HG03575 (cell line): ENCODE data around the gene TTC9C.
"Not testable (repeated sequence)": the region's sequence is repeated elsewhere in the genome, so short reads cannot be mapped to it uniquely, and the experiment has no call there.

Experiments used
- ATAC-seq: cut with Tn5 transposase; IDR thresholded peaks from one replicate; pipeline ENCODE4 v1.9.1; 2021; ENCODE audit not compliant: unreplicated experiment, insufficient number of reproducible peaks, low FRiP score; ENCODE audit errors: extremely low read depth

TTC9C gene

GRCh38 chr11:62708793-62709192 lies 19.5 kb upstream of the TTC9C start:
- ATAC-seq = no peak

DNA sequence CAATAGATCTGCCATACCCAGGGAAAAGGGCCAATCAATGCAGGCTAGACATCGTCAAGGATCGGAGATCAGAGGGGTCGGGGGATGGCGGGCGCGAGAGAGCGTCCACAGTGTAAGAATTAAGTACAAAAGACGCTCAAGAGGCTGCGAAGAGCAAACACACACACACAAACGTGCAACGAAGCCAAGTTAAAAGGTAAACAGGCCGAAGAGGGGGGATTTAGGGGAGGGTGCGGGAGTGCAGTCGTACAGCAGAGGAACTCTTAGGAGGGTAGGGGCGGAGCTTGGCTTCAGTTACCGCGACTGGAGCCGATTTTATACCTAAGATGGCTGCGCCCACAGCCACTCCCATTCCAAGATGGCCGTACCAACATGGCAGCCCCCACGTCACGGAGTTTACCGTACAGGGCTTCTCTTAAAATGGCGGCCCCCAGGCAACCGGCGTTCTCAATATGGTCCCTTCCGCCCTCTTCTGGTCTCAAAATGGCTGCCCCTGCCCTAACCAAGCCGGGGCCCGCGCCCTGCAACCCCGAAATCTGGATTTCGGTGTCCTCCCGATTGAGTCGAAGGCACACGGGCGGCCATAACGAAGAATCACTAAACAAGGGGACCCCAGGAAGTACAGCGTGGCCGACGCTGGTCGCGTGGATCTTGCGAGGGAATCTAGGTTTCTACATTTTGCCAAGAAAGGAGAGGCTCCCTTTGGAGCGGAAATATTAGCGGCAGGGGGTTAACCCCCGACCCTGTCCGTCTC lies 18.9 kb upstream of the TTC9C start:
- peak; percentile 39 for ATAC-seq

GRCh38 chr11:62710001-62710345 lies 18.3 kb upstream of the TTC9C start:
- no peak for ATAC-seq

- no peak for ATAC-seq
These were observed 15.9 kb upstream of the TTC9C start for GRCh38 chr11:62712276-62712812.

- ATAC-seq = no peak
These were observed 15.4 kb upstream of the TTC9C start for GRCh38 chr11:62712861-62713260.

GRCh38 chr11:62713343-62713742 lies 14.9 kb upstream of the TTC9C start:
- no peak for ATAC-seq

DNA sequence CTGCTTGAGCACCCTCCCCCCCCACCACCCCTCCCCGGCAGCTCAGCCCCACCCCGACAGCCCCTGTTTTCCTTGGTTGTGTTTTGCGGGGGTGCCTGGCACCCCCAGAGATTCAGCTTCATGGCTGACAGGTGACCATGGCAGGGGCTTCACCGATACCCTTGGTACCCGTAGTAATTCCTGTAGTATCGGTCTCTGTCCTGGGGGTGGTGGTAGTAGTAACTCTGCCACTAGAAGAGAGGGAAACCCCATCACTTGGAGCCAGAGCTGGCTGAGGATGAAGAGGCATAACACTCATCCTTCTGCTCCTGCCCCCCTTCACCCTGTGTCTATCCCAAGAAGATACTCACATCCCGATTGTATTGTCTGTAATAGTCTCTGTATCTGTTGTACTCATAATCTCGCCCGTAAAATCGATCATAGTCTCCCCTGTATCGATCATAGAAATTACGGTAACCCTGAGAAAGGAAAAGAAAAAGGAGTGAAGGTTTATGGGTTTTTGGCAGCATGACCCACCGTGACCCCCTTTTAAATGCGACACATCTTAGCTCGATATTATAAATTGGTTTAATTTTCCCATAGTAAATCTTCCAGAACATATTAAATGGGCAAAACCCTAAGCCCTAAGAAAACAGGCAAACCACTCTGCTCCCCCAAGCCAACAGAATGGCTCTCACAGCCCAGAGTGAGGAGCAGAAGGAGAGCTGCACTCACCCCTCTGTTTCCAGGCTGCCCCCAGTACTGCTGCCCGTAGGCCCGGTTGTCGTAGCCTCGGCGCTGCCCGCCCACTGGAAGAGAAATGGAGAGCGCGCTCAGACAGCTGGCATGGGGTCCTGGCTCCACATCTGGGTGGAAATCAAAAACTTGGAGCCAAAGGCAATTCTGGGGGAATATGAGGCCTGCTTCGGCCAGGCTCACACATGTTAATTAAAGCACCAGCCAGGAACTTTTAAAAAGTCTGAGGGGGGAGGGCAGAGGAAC lies 12.8 kb upstream of the TTC9C start:
- no peak for ATAC-seq

- ATAC-seq = no peak
These were observed 12.1 kb upstream of the TTC9C start for GRCh38 chr11:62716206-62716605.

DNA sequence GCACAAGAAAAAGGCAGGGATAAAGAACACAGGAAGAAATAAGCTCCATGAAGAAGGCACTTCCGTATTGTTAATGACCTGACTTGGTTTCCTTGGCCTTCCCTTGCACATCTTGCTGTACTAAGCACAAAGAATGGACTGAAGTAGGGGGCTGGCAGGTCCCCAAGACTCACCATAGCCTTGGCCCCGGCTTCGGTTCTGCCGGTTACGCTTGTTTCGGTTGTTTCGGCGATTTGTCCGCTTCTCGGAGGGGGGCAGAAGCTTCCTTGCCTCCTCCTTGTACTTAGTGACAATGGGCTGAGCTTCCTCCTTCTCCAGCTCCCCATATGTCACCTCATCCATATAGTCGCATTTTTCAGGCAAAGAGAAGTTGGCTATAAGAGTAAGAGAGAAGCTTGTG lies 11.5 kb upstream of the TTC9C start:
- no peak for ATAC-seq

DNA sequence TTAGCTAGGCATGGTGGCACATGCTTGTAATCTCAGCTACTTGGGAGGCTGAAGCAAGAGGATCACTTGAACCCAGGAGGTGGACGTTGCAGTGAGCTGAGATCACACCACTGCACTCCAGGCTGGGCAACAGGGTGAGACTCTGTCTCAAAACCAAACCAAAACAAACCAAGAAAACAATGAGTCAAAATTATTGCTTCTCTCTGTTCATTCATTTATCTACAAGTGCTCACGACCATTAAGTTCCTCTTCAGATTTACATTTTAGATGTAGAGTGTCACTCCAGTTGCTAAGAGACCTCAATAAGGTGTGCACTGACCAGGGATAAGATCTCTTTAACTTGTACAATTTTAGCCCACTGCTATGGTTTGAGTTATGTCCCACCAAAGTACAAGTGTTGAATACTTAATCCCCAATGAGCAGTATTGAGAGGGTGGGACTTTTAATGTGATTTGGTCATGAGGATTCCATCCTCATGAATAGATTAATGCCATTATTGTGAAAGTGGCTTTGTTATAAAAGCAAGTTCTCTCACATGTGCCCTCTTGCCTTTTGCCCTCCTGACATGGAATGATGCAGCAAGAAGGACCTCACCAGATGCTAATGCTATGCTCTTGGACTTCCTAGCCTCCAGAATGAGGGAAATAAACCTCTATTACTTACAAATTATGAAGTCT lies 8.8 kb upstream of the TTC9C start:
- no peak for ATAC-seq

DNA sequence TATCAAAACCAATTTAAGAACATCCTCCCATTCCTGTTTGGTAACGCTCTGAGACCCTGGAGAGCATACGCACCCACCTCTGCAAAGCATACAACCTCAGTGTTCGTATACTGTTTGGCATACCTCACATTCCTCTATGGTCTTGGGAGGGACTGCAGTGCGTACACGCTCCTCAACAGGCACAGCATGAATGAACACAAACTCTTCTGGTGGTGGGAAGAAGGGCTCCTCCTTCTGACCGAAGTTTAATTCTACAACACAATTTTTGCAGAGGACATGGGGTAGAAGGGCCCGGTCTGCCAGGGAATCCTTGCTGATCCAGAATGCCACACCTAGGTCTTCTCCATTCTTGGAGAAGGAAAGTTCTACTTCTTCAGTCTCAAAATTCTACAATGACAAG lies 6.3 kb upstream of the TTC9C start:
- no peak for ATAC-seq

GRCh38 chr11:62724171-62724570 lies 4.1 kb upstream of the TTC9C start:
- no peak for ATAC-seq

- no peak for ATAC-seq
These were observed 2.6 kb upstream of the TTC9C start for GRCh38 chr11:62725646-62726045.

GRCh38 chr11:62726156-62726914 lies 2.0 kb upstream of the TTC9C start:
- ATAC-seq = no peak

DNA sequence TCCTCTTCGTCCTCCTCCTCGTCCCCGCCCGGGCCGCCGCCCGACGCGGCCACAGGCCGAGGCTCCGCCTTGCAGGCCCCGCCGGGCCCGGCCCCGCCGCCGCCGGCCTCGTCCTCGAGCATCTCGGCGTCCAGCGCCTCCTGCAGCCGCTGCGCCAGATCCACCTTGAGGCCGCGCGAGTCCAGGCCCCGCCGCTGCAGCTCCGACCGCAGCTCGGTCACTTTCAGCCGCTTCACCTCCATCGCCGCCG lies 1.4 kb upstream of the TTC9C start:
- ATAC-seq = no peak

GRCh38 chr11:62727165-62727871 lies 968 bp upstream of the TTC9C start, which contains the start of gene HNRNPUL2:
HNRNPUL2 (minus strand) TSS chr11:62727457; CDS start chr11:62727156, 301 bp downstream.
- ATAC-seq = peak; percentile 36

GRCh38 chr11:62727872-62728170 lies 465 bp upstream of the TTC9C start:
- ATAC-seq = peak; percentile 43

DNA sequence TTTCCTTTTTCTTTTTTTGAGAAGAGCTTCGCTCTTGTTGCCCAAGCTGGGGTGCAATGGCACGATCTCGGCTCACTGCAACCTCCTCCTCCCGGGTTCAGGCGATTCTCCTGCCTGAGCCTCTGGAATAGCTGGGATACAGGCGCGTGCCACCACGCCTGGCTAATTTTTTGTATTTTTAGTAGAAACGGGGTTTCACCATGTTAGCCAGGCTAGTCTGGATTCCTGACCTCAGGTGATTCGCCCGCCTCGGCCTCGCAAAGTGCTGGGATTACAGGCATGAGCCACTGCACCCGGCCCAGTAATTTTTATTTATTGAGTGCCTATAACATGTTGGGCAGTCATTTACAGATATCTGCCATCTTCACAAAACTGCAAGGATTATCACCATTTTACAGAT lies 1.8 kb downstream of the TTC9C start:
- not testable (repeated sequence) for ATAC-seq

GRCh38 chr11:62732830-62733229 lies 4.5 kb downstream of the TTC9C start:
- no peak for ATAC-seq
